ENCODE data around the gene TMEM179.

GRCh38 chr14:104614126-104614812 is 9.7 kb upstream of the TMEM179 start:
- TF ChIP-seq CTCF (IDR thresholded peaks at IDR 0.05) (no peak), POLR2A (IDR thresholded peaks at IDR 0.05) (no peak)
